ENCODE data around the gene HYI. TPM values are rescaled to one million over a fixed set of nuclear protein-coding genes. Genes with fewer than 3 reads are reported as not detected.

HYI gene
- total RNA-seq, 1 donor from 2014 or later = 135 TPM

GRCh38 chr1:43427941-43428340, 25.8 kb downstream of the HYI start:
- TF ChIP-seq, protein P1, sequence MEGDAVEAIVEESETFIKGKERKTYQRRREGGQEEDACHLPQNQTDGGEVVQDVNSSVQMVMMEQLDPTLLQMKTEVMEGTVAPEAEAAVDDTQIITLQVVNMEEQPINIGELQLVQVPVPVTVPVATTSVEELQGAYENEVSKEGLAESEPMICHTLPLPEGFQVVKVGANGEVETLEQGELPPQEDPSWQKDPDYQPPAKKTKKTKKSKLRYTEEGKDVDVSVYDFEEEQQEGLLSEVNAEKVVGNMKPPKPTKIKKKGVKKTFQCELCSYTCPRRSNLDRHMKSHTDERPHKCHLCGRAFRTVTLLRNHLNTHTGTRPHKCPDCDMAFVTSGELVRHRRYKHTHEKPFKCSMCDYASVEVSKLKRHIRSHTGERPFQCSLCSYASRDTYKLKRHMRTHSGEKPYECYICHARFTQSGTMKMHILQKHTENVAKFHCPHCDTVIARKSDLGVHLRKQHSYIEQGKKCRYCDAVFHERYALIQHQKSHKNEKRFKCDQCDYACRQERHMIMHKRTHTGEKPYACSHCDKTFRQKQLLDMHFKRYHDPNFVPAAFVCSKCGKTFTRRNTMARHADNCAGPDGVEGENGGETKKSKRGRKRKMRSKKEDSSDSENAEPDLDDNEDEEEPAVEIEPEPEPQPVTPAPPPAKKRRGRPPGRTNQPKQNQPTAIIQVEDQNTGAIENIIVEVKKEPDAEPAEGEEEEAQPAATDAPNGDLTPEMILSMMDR (conservative IDR thresholded peaks at IDR 0.05; ENCODE audit: low read depth, low read length) = no peak
- no peak overlapping the region for H3K4me3 ChIP-seq (ENCODE audit: low read depth, low read length)
- no peak for DNase-seq (ENCODE audit: low read depth)

- DNase-seq (ENCODE audit: low read depth) = no peak
- TF ChIP-seq, protein P1 (conservative IDR thresholded peaks at IDR 0.05; ENCODE audit: low read depth, low read length) = no peak
- H3K4me3 ChIP-seq (ENCODE audit: low read depth, low read length) = no peak overlapping the region
Measured at GRCh38 chr1:43427524-43427923, 26.2 kb downstream of the HYI start.

GRCh38 chr1:43426221-43426620, 27.5 kb downstream of the HYI start:
- DNase-seq (ENCODE audit: low read depth) = no peak
- no peak overlapping the region for H3K4me3 ChIP-seq (ENCODE audit: low read depth, low read length)
- TF ChIP-seq, protein P1 (conservative IDR thresholded peaks at IDR 0.05; ENCODE audit: low read depth, low read length) = no peak

DNA sequence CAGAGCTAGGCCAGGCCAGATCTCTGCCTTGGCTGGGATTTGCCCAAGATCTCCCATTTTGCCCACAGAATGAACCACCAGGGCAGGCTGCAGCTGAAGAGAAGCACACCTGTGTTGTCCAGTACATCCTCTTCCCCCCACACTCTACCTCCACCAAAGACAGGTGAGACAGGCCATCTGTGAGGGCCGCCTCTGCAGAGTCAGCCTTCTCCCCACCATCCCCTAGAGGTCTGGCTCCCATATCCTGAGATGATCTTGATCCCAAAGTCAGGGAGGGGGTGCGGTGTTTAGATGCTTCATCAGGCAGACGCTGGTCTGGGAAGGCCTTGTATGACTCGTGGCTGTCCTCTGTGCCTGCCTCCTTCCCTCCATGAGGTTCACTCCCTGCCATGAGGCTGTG, 28.7 kb downstream of the HYI start:
- H3K4me3 ChIP-seq (ENCODE audit: low read depth, low read length) = no peak overlapping the region

GRCh38 chr1:43423672-43424550, 29.8 kb downstream of the HYI start:
- H3K4me3 ChIP-seq (ENCODE audit: low read depth, low read length) = no peak overlapping the region
- DNase-seq (ENCODE audit: low read depth) = no peak
- TF ChIP-seq, protein P1 (conservative IDR thresholded peaks at IDR 0.05; ENCODE audit: low read depth, low read length) = no peak

More for the DNA sequence above, 28.7 kb downstream of the HYI start:
- no peak for DNase-seq (ENCODE audit: low read depth)
- TF ChIP-seq, protein P1 (conservative IDR thresholded peaks at IDR 0.05; ENCODE audit: low read depth, low read length) = no peak

GRCh38 chr1:43422995-43423671, 30.6 kb downstream of the HYI start:
- TF ChIP-seq, protein P1 (conservative IDR thresholded peaks at IDR 0.05; ENCODE audit: low read depth, low read length) = no peak
- no peak for DNase-seq (ENCODE audit: low read depth)
- no peak overlapping the region for H3K4me3 ChIP-seq (ENCODE audit: low read depth, low read length)

All from epithelial cell of proximal tubule (primary cell).